ENCODE data around the gene CD109. TPM values are rescaled to one million over a fixed set of nuclear protein-coding genes. Genes with fewer than 3 reads are reported as not detected.

CD109 gene
- total RNA-seq, result 1 to 10 TPM; 1.4 to 3.2 (median 2.2) TPM

GRCh38 chr6:73695619-73696421 is at the start of gene CD109:
TSS of gene CD109 (plus strand) at chr6:73696203. CDS start at chr6:73696216, 13 bp downstream.
- H3K36me3 ChIP-seq, result no peaks in the 10 kb centered on the region
- H3K9me3 ChIP-seq, result no peaks in the 10 kb centered on the region
- peak in 1 of 3 donors; percentile 54 for DNase-seq
- peaks cover 0 to 4% of the 10 kb centered on the region in 2 donors for H3K27me3 ChIP-seq
- peak within 1 kb of the TSS in 3 of 4 donors; percentile 31 to 76 (median 67) for H3K27ac ChIP-seq
- peak within 1 kb of the TSS; percentile 29 to 59 (median 45) for H3K4me3 ChIP-seq
- peaks cover 0 to 5% (median 0%) of the 10 kb centered on the region in 4 donors for H3K4me1 ChIP-seq
- no peak for TF ChIP-seq POLR2A (IDR thresholded peaks at IDR 0.05)
- TF ChIP-seq CTCF (IDR thresholded peaks at IDR 0.05), result no peak

- no peak for DNase-seq
- TF ChIP-seq CTCF (IDR thresholded peaks at IDR 0.05), result no peak
- TF ChIP-seq POLR2A (IDR thresholded peaks at IDR 0.05), result no peak
- H3K9me3 ChIP-seq, result no peaks in the 10 kb centered on the region
Measured at GRCh38 chr6:73648166-73648565, 47.8 kb upstream of the CD109 start.

GRCh38 chr6:73649783-73650182 is 46.2 kb upstream of the CD109 start:
- H3K4me3 ChIP-seq, result no peak overlapping the region
- TF ChIP-seq POLR2A (IDR thresholded peaks at IDR 0.05) (no peak), CTCF (IDR thresholded peaks at IDR 0.05) (no peak)
- peaks cover 0 to 2% (median 0%) of the 10 kb centered on the region in 4 donors for H3K4me1 ChIP-seq
- H3K27me3 ChIP-seq, result no peaks in the 10 kb centered on the region
- no peak for DNase-seq
- H3K9me3 ChIP-seq, result peaks cover 0 to 5% (median 0%) of the 10 kb centered on the region in 4 donors
- H3K36me3 ChIP-seq, result peaks cover 0 to 13% (median 0%) of the 10 kb centered on the region in 3 donors
- no peak overlapping the region for H3K27ac ChIP-seq

More at GRCh38 chr6:73648166-73648565, 47.8 kb upstream of the CD109 start:
- peaks cover 0 to 13% (median 0%) of the 10 kb centered on the region in 3 donors for H3K36me3 ChIP-seq
- H3K4me1 ChIP-seq, result no peaks in the 10 kb centered on the region
- H3K4me3 ChIP-seq, result no peak overlapping the region
- H3K27me3 ChIP-seq, result no peaks in the 10 kb centered on the region
- H3K27ac ChIP-seq, result no peak overlapping the region

GRCh38 chr6:73652637-73653570 is 43.1 kb upstream of the CD109 start:
- Histone ChIP-seq H3K4me3 (peak overlapping the region; percentile 83 to 99 (median 96)), H3K9me3 (peaks cover 0 to 5% (median 0%) of the 10 kb centered on the region in 4 donors), H3K36me3 (peaks cover 0 to 6% (median 0%) of the 10 kb centered on the region in 3 donors), H3K27ac (peak overlapping the region; percentile 95 to 99 (median 98)), H3K4me1 (peaks cover 0 to 6% (median 2%) of the 10 kb centered on the region in 4 donors), H3K27me3 (no peaks in the 10 kb centered on the region)
- TF ChIP-seq POLR2A (IDR thresholded peaks at IDR 0.05) (peak in 1 of 2 donors; percentile 17), CTCF (IDR thresholded peaks at IDR 0.05) (peak in 5 of 6 experiments; percentile 11 to 55 (median 43))
- DNase-seq, result peak; percentile 73 to 87 (median 74)
